GM18861 (cell line): Measurements from ENCODE around the gene RUFY4.
"Not testable (repeated sequence)": the region's sequence is repeated elsewhere in the genome, so short reads cannot be mapped to it uniquely, and the experiment has no call there.

Experiments
- ATAC-seq: cut with Tn5 transposase; IDR thresholded peaks from one replicate; pipeline ENCODE4 v1.9.1; 2021; ENCODE audit not compliant: unreplicated experiment

Gene RUFY4

GRCh38 chr2:218081063-218081462, 12.0 kb downstream of the RUFY4 start:
- ATAC-seq = peak; percentile 94

DNA sequence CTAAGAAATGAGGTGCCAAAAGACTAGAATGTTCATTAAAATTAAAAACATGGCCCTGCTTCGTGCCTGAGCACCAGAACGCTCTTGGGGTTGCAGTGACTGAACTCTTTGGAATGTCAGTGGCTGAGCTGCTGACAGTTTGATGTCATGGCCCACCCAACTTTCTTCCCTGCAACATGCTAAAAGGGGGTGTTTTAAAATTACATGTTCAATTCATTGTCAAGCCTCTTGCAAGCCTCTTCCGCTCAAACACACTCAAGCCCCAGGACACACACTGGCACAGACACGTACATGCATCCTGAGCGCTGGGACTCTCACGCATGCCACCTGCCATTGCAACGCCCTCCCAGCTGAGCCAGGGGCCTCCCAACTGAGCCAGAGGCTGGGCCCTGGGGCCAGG, 12.6 kb downstream of the RUFY4 start:
- no peak for ATAC-seq

DNA sequence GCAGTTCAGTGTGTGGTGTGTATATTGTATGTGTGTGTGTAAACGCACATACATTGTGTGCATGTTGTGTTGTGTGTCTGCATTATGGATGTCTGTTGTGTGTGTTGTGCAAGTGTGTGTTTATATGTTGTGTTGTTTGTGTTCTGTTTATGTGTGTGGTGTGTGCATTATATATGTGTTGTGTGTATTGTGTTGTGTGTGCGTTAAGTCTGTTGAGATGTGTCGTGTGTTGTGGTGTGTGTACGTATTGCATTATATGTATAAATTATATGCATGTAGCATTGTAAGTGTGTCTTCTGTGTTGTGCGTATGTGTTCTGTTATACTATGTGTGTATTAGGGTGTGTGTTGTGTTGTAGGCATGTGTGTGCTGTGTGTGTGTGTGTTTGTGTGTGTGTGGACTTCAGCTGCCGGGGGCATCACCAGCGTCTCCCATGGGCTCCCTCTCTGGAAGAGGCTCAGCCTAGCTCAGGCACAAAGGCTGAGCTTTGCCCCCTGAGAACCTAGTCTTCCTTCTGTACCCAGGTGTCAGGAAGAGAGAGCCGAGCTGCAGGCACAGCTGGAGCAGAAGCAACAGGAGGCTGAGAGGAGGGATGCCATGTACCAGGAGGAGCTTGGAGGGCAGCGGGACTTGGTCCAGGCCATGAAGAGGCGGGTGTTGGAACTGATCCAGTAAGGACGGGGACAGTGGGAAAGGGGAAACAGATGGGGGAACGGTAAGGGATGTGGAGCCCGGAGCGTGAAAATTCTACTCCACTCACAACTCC, 13.7 kb downstream of the RUFY4 start:
- ATAC-seq = no peak

DNA sequence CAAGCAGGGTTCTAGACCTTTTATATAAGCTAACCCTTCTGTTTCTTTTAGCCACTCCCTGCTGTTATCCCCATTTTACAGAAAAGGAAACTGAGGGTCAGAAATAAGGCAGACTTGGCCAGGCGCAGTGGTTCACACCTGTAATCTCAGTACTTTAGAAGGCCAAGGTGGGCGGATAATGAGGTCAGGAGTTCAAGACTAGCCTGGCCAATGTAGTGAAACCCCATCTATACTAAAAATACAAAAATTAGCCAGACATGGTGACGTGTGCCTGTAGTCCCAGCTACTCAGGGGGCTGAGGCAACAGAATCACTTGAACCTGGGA, 14.3 kb downstream of the RUFY4 start:
- no peak for ATAC-seq

GRCh38 chr2:218086478-218086877, 17.4 kb downstream of the RUFY4 start:
- no peak for ATAC-seq

- ATAC-seq = no peak
These were observed 20.2 kb downstream of the RUFY4 start for GRCh38 chr2:218089259-218089658.

DNA sequence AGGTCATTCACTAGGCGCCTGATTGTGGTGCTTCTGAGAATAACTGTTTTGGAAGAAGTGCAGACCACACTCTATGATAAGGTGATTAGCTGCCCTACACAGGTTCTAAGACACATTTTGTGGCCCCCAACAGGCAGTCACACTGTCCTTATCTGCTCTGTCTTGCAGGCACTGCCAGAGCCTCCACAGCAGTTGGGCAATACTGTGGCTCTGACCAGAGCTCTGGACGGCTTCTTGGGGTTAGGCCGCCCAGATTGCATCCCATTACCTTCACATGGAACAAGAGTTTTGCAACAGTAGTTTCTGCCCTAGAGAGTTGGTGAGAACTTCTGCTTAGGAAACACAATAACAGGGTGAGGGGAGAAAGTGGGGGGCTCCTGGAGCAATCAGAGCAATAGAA, 22.7 kb downstream of the RUFY4 start:
- ATAC-seq = no peak

GRCh38 chr2:218093879-218094278, 24.8 kb downstream of the RUFY4 start:
- ATAC-seq = no peak

DNA sequence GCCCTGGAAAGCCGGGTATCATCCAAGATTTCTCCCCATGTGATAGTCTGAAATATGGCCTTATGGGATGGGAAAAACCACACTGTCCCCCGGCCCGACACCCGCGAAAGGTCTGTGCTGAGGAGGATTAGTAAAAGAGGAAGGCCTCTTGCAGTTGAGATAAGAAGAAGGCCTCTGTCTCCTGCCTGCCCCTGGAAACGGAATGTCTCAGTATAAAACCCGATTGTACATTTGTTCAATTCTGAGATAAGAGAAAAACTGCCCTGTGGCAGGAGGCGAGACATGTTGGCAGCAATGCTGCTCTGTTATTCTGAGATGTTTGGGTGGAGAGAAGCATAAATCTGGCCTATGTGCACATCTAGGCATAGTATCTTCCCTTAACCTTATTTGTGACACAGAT, 26.8 kb downstream of the RUFY4 start:
- ATAC-seq = no peak

- ATAC-seq = no peak
These were observed 28.9 kb downstream of the RUFY4 start for GRCh38 chr2:218097975-218098374.

DNA sequence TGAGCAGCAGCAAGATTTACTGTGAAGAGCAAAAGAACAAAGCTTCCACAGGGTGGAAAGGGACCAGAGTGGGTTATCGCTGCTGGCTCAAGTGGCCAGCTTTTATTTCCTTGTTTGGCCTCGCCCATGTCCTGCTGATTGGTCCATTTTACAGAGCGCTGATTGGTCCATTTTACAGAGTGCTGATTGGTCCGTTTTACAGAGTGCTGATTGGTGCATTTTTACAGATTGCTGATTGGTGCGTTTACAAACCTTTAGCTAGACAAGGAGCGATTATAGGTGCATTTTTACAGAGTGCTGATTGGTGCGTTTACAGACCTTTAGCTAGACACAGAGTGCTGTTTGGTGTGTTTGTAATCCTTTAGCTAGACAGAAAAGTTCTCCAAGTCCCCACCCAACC, 39.8 kb downstream of the RUFY4 start:
- ATAC-seq = not testable (repeated sequence)

DNA sequence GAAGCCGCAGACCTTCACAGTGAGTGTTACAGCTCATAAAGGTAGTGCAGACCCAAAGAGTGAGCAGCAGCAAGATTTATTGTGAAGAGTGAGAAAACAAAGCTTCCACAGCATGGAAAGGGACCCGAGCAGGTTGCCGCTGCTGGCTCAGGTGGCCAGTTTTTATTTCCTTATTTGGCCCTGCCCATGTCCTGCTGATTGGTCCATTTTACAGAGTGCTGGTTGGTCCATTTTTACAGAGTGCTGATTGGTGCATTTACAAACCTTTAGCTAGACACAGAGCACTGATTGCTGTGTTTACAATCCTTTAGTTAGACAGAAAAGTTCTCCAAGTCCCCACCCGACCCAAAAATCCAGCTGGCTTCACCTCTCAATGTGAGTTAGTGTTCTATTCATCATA, 52.7 kb downstream of the RUFY4 start:
- ATAC-seq = not testable (repeated sequence)

GRCh38 chr2:218122286-218122685, 53.2 kb downstream of the RUFY4 start:
- ATAC-seq = not testable (repeated sequence)

GRCh38 chr2:218123986-218124385, 54.9 kb downstream of the RUFY4 start:
- no peak for ATAC-seq

DNA sequence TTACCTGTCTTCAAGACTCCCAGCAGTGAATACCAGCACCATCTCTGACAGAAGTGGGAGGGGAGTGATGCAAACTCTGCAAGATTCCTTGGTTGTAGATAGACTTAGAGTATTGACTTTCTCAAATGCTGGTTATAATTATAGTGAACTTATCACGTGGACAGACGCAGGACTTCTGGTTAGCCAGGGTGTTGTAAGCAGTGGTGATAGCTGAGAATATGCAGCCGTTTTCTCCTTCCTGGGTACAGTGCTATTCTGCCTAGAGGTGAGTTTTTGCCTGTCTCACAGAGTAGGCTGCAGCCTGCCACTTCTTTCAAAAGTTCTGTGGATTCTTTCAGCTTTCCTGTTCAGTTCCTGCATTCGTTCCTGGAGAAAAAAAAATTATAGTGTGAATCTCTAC, 56.0 kb downstream of the RUFY4 start:
- no peak for ATAC-seq

- no peak for ATAC-seq
These were observed 56.6 kb downstream of the RUFY4 start, which contains the start of gene CXCR2 for GRCh38 chr2:218125626-218126080. Gene CXCR2 (plus strand): TSS chr2:218126028. CDS start chr2:218134802, 8,774 bp downstream.

DNA sequence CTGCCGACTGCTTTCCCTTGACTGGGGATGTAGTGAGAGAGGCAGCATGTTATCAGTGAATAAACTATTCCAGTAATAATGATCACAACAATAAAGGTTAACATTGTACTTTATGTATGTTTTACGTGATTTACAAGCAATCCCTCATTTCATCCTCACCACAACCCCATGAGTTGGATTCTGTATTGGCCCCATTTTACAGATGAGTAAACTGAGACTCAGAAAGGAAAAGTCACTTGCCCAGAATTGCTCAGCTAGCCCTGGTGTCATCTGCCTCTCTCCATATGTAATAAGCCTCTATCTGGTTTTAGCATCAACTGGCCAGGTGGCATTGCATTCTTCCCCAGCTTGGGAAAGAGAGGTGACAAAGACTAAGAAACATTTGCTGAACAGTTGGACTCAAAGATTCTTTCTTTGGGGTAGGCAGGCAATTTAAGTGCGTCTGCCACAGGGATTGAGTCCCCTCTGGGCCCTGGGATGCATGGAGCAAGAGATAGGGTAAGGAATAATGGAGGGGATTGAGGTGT, 58.9 kb downstream of the RUFY4 start:
- no peak for ATAC-seq

DNA sequence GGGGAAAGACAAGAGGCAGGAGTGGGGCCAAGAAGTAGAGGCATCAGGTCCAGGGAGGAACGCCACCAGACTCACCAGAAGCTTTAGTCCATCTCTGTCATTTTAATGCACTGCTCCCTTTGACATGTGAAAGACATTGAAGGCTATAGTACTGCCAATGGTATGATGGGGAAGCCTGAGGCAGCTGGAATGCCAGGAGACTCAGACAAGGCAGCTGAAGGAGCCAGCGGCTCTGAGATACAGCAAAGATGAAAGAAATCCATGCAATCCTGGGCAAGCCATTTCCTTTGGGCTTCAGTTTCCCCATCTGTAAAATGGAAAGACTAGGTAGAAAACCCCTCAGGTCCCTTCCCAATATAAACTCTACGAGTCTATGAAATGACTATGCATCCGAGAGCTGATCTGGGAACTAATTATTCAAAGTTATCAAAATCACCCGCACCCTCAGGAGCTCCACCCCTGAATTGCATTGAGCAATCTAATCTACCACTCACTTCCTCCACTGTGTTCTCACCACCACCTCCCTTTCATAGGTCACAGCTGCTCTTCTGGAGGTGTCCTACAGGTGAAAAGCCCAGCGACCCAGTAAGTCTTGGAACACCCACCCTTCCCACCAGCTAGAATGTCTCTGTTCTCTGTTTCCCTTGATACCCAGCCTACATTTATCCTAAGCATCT, 59.9 kb downstream of the RUFY4 start:
- no peak for ATAC-seq

DNA sequence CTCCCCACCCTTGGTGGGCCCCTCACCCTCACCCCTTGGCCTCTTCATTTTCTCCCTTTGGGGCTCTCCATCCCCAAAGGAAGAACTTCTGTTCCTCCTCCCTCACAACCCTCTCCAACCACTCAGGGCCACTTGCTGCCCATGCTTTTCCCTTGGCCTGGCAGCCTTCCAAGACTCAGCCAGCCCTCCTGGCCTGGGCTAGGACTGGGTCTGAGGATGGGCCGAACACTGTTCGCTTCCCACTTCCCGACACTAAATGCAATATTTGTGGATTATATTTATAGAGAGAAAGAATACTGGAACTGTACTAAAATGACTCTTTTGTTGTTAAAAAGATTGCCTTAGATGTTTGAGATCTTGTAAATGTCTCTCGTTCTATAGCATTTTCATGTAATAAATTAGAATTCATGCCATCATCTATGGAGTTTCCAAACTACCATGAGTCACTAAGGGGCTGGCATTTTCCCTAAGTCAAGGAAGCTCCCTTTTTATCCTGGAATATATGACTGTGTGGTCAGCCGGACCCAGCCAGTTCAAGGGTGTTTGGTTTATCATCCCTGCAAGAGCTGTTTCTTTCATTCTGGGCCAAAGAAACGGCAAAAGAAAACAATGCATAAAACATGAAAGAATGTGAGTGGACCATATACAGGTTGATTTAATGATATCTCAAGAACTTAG, 60.5 kb downstream of the RUFY4 start:
- no peak for ATAC-seq

GRCh38 chr2:218130377-218130776, 61.3 kb downstream of the RUFY4 start:
- ATAC-seq = no peak

- ATAC-seq = no peak
These were observed 61.8 kb downstream of the RUFY4 start for GRCh38 chr2:218130822-218131221.

GRCh38 chr2:218137514-218137913, 68.5 kb downstream of the RUFY4 start:
- no peak for ATAC-seq
